HG03066 (cell line): ENCODE measurements around the gene SLC25A12.
"Not testable (repeated sequence)": the region's sequence is repeated elsewhere in the genome, so short reads cannot be mapped to it uniquely, and the experiment has no call there.

Experiments
- ATAC-seq: cut with Tn5 transposase; IDR thresholded peaks from one replicate; pipeline ENCODE4 v1.9.1; 2021; ENCODE audit warnings: low read depth; ENCODE audit not compliant: unreplicated experiment

The SLC25A12 gene

GRCh38 chr2:171835386-171835785 is 58.7 kb downstream of the SLC25A12 start:
- ATAC-seq, result no peak

- no peak for ATAC-seq
These were observed 59.8 kb downstream of the SLC25A12 start for GRCh38 chr2:171834286-171834685.

- ATAC-seq, result no peak
These were observed 61.6 kb downstream of the SLC25A12 start for GRCh38 chr2:171832489-171832888.

- no peak for ATAC-seq
These were observed 64.0 kb downstream of the SLC25A12 start for GRCh38 chr2:171830039-171830438.

GRCh38 chr2:171824086-171824485 is 70.0 kb downstream of the SLC25A12 start:
- ATAC-seq, result no peak

GRCh38 chr2:171822525-171823322 is 71.3 kb downstream of the SLC25A12 start:
- ATAC-seq, result no peak

- no peak for ATAC-seq
These were observed 74.6 kb downstream of the SLC25A12 start for GRCh38 chr2:171819453-171819852.

GRCh38 chr2:171814883-171815282 is 79.2 kb downstream of the SLC25A12 start:
- no peak for ATAC-seq

- no peak for ATAC-seq
These were observed 79.9 kb downstream of the SLC25A12 start for GRCh38 chr2:171814174-171814573.

- ATAC-seq, result no peak
These were observed 80.3 kb downstream of the SLC25A12 start for GRCh38 chr2:171813729-171814128.

- no peak for ATAC-seq
These were observed 80.9 kb downstream of the SLC25A12 start for GRCh38 chr2:171813126-171813525.

- ATAC-seq, result no peak
These were observed 82.8 kb downstream of the SLC25A12 start for GRCh38 chr2:171811245-171811628.

GRCh38 chr2:171810422-171811244 is 83.4 kb downstream of the SLC25A12 start:
- no peak for ATAC-seq

- not testable (repeated sequence) for ATAC-seq
These were observed 85.2 kb downstream of the SLC25A12 start for GRCh38 chr2:171808885-171809284.

- ATAC-seq, result no peak
These were observed 86.1 kb downstream of the SLC25A12 start for GRCh38 chr2:171807831-171808393.

- ATAC-seq, result no peak
These were observed 86.9 kb downstream of the SLC25A12 start for GRCh38 chr2:171807119-171807518.

GRCh38 chr2:171804456-171804855 is 89.6 kb downstream of the SLC25A12 start:
- ATAC-seq, result no peak

- ATAC-seq, result no peak
These were observed 90.3 kb downstream of the SLC25A12 start for GRCh38 chr2:171803757-171804156.

GRCh38 chr2:171800639-171801038 is 93.4 kb downstream of the SLC25A12 start:
- no peak for ATAC-seq

GRCh38 chr2:171798156-171798820 is 95.8 kb downstream of the SLC25A12 start:
- no peak for ATAC-seq

GRCh38 chr2:171794918-171795317 is 99.1 kb downstream of the SLC25A12 start:
- ATAC-seq, result no peak
